Measurements from ENCODE around the gene HDGF.

- TF ChIP-seq CTCF (IDR thresholded peaks at IDR 0.05) (peak; percentile 18 to 54 (median 41)), POLR2A (IDR thresholded peaks at IDR 0.05) (no peak)
Measured at GRCh38 chr1:156726549-156727226, 24.8 kb downstream of the HDGF start.

All from testis (tissue), 2 donors.